ENCODE results near the gene SIPA1L3.

The SIPA1L3 gene

GRCh38 chr19:38211766-38212165, 304.8 kb downstream of the SIPA1L3 start:
- DNase-seq (ENCODE audit: low spot score) = no peak
- no peak for TF ChIP-seq CTCF (conservative IDR thresholded peaks at IDR 0.05; ENCODE audit: low read depth)
- POLR2A ChIA-PET (ENCODE audit: low non-redundant PET) = no interaction called here
- peak overlapping the region; percentile 98 for H3K27ac ChIP-seq
- CTCF ChIA-PET = interaction anchor here (0.6 kb wide), 1 partner anchor 9 kb away, joined by 6 read pairs; no protein-coding TSS in a partner anchor

GRCh38 chr19:38213469-38213868, 306.5 kb downstream of the SIPA1L3 start:
- TF ChIP-seq CTCF (conservative IDR thresholded peaks at IDR 0.05; ENCODE audit: low read depth) = no peak
- POLR2A ChIA-PET (ENCODE audit: low non-redundant PET) = no interaction called here
- no peak for DNase-seq (ENCODE audit: low spot score)
- peak overlapping the region; percentile 98 for H3K27ac ChIP-seq
- CTCF ChIA-PET = interaction anchor here (0.6 to 0.7 kb wide), 2 partner anchors 71 to 311 kb away, joined by 3 read pairs; no protein-coding TSS in a partner anchor

GRCh38 chr19:38213911-38214625, 307.1 kb downstream of the SIPA1L3 start:
- no peak for DNase-seq (ENCODE audit: low spot score)
- peak overlapping the region; percentile 98 for H3K27ac ChIP-seq
- TF ChIP-seq CTCF (conservative IDR thresholded peaks at IDR 0.05; ENCODE audit: low read depth) = no peak
- ChIA-PET POLR2A (ENCODE audit: low non-redundant PET) (interaction anchor here (0.7 kb wide), 1 partner anchor 15 kb away, joined by 6 read pairs; no protein-coding TSS in a partner anchor), CTCF (no interaction called here)

GRCh38 chr19:38216785-38217641, 310.0 kb downstream of the SIPA1L3 start:
- H3K27ac ChIP-seq = peak overlapping the region; percentile 98
- DNase-seq (ENCODE audit: low spot score) = no peak
- no peak for TF ChIP-seq CTCF (conservative IDR thresholded peaks at IDR 0.05; ENCODE audit: low read depth)
- ChIA-PET POLR2A (ENCODE audit: low non-redundant PET) (no interaction called here), CTCF (interaction anchor here (0.6 to 1.2 kb wide), 3 partner anchors 10 to 319 kb away, joined by 3 to 4 read pairs (median 3); no protein-coding TSS in a partner anchor)

GRCh38 chr19:38218204-38218603, 311.2 kb downstream of the SIPA1L3 start:
- DNase-seq (ENCODE audit: low spot score) = no peak
- CTCF ChIA-PET = no interaction called here
- H3K27ac ChIP-seq = peak overlapping the region; percentile 98
- POLR2A ChIA-PET (ENCODE audit: low non-redundant PET) = no interaction called here
- TF ChIP-seq CTCF (conservative IDR thresholded peaks at IDR 0.05; ENCODE audit: low read depth) = no peak

- ChIA-PET CTCF (no interaction called here), POLR2A (ENCODE audit: low non-redundant PET) (no interaction called here)
- peak overlapping the region; percentile 98 for H3K27ac ChIP-seq
- no peak for DNase-seq (ENCODE audit: low spot score)
- TF ChIP-seq CTCF (conservative IDR thresholded peaks at IDR 0.05; ENCODE audit: low read depth) = no peak
Measured at GRCh38 chr19:38219221-38219620, 312.2 kb downstream of the SIPA1L3 start.

Measured in RWPE1 (cell line).